ENCODE results near the gene MRPL58. TPM values are rescaled to one million over a fixed set of nuclear protein-coding genes. Genes with fewer than 3 reads are reported as not detected.

MRPL58 gene
- total and polyA plus RNA-seq, 2 of the 8 experiments (the other 6 are each of a cell fraction or from before 2014, with no cell fraction given) = 43.6 to 49.1 TPM

DNA sequence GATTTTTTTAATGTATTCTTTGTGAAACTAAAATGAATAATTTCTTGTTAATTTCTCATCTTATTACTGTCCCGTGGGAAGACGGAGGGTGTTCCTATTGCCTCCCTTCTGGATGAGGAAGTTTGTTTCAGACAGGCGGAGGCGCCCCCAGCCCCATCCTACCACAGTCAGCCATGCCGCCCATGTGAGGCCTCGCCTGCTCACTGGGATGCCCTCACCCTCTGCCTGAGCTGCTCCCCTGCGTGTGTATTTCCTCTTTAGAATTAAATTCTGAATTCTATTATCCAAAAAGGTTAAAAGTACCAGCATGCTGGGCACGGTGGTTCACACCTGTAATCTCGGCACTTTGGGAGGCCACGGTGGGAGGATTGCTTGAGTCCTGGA lies 48.6 kb downstream of the MRPL58 start:
- Histone ChIP-seq H3K9me3 (ENCODE audit: insufficient read depth in 2 of 2, low read depth in 1 of 2, low read length in 1 of 2) (no peaks in the 10 kb centered on the region), H3K14ac (ENCODE audit: insufficient read length) (no peak overlapping the region), H3K27ac (ENCODE audit: low read depth, low read length) (no peak overlapping the region), H2BK15ac (ENCODE audit: low read length) (no peak overlapping the region), H4K91ac (replicated peaks; ENCODE audit: insufficient read length, low read length) (no peak overlapping the region), H4K5ac (ENCODE audit: insufficient read length, low read depth, low read length) (no peak overlapping the region), H3K23me2 (ENCODE audit: low read depth, low read length) (no peaks in the 10 kb centered on the region), H3K18ac (ENCODE audit: extremely low read depth, low read length) (no peak overlapping the region), H4K20me1 (replicated peaks in 1 of 2; ENCODE audit: control insufficient read depth in 1 of 2, insufficient read depth in 2 of 2, low read length in 2 of 2) (peaks cover 3 to 12% of the 10 kb centered on the region in 2 experiments), H4K8ac (ENCODE audit: extremely low read depth, insufficient read depth, low read length) (no peak overlapping the region), H2BK20ac (ENCODE audit: low read length) (no peak overlapping the region), H2BK5ac (ENCODE audit: low read depth, low read length) (no peak overlapping the region), H3K4ac (replicated peaks; ENCODE audit: insufficient read length, low read depth, low read length) (no peak overlapping the region), H3K56ac (replicated peaks; ENCODE audit: insufficient read length, low read depth, low read length) (no peak overlapping the region), H3K9ac (replicated peaks in 1 of 4; ENCODE audit: extremely low read depth in 1 of 4, low read depth in 3 of 4, low read length in 3 of 4) (no peak overlapping the region), H3K27me3 (replicated peaks in 1 of 4; ENCODE audit: control insufficient read depth in 3 of 4, extremely low read depth in 1 of 4, insufficient read depth in 3 of 4, low read length in 3 of 4) (no peaks in the 10 kb centered on the region), H3K4me2 (ENCODE audit: insufficient read depth in 1 of 2, low read depth in 2 of 2, low read length in 2 of 2) (no peak overlapping the region), H2BK120ac (replicated peaks; ENCODE audit: low read depth, low read length) (no peak overlapping the region), H2AK5ac (ENCODE audit: low read depth, low read length) (no peak overlapping the region), H3K79me2 (ENCODE audit: control insufficient read depth in 1 of 2, insufficient read depth in 2 of 2, low read length in 2 of 2) (peaks cover 0 to 6% of the 10 kb centered on the region in 2 experiments; a peak in 1 of 4 replicates), H3K79me1 (ENCODE audit: low read depth, low read length) (peaks cover 2% of the 10 kb centered on the region), H2AFZ (ENCODE audit: low read length) (no peak overlapping the region), H2BK12ac (ENCODE audit: low read depth, low read length) (no peak overlapping the region), H3K36me3 (ENCODE audit: control insufficient read depth in 2 of 4, insufficient read depth in 4 of 4, low read length in 3 of 4) (peaks cover 20 to 64% (median 44%) of the 10 kb centered on the region in 4 experiments), H3K4me1 (replicated peaks in 1 of 4; ENCODE audit: control insufficient read depth in 3 of 4, insufficient read depth in 4 of 4, low read length in 3 of 4) (no peaks in the 10 kb centered on the region; a peak in 1 of 7 replicates), H3K4me3 (ENCODE audit: extremely low read depth in 1 of 4, insufficient read depth in 2 of 4, low read depth in 3 of 4, low read length in 4 of 4) (no peak overlapping the region), H3K23ac (ENCODE audit: insufficient read length) (no peak overlapping the region)
- WGBS, 2 experiments (ENCODE audit: extremely low coverage in 1 of 2, insufficient coverage in 1 of 2, insufficient read length in 1 of 2, insufficient replicate concordance in 2 of 2, low coverage in 1 of 2, low lambda C conversion rate in 2 of 2, missing lambda C conversion rate in 1 of 2) = 94% methylated on average over 10 of the region's 10 CpGs; no CpG with 5 or more reads in 1 of the 2 experiments
- ChIA-PET CTCF (ENCODE audit: partially characterized antibody) (interaction anchor here (0.8 to 8.1 kb wide), 19 partner anchors 8 to 441 kb away, joined by 3 to 81 read pairs (median 5); partner anchors contain the start of genes ARMC7, KCTD2, NT5C and SLC16A5), POLR2A (ENCODE audit: partially characterized antibody) (interaction anchor here (0.9 to 1.1 kb wide), 2 partner anchors 22 to 34 kb away, joined by 3 read pairs; no protein-coding TSS in a partner anchor)
- no peak for DNase-seq (ENCODE audit: low read depth in 1 of 2, low spot score in 2 of 2)
- no peak for FAIRE-seq
- no peak for TF ChIP-seq SP4 (IDR thresholded peaks at IDR 0.05; ENCODE audit: low read length)
- no peak for TF ChIP-seq NRF1 (IDR thresholded peaks at IDR 0.05; ENCODE audit: low read depth, low read length)
- TF ChIP-seq CEBPB (IDR thresholded peaks at IDR 0.05; ENCODE audit: low read depth, low read length) = no peak
- no peak for TF ChIP-seq POU5F1 (IDR thresholded peaks at IDR 0.05; ENCODE audit: low read depth, low read length)
